ENCODE measurements around the gene MS4A10.

DNA sequence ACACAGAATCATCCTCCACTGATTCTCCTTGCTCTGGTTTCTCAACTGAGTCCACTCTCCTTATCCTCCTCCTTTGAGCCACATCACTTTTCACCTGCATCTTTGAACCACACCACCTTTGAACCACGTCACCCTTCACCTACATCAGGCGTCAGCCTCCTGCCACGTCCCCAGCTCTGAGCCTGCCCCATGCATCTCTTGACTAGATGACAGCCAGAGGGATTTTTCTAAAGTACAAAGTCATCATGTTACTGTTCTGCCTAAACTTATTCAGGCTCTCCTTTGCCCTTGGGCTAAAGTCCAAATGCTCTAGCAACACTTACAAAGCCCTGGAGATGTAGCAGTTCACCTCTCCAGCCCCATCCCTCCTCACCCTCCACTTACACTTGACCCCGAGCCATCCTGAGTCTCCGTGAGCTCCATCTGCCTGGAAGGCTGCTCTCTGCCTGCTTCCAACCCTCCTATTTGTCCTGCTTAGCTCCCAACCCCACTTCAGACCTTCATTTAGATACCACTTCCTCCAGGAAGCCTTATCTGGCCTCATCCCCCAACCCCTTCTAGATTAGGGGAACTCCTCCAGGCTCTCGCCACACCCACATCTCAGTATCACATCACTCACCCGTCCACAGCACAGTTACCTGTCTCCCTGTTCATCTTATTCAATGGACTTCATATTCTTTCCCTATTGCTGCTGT lies 3.7 kb upstream of the MS4A10 start:
- TF ChIP-seq POLR2A (IDR thresholded peaks at IDR 0.05): no peak
- TF ChIP-seq, protein P1, sequence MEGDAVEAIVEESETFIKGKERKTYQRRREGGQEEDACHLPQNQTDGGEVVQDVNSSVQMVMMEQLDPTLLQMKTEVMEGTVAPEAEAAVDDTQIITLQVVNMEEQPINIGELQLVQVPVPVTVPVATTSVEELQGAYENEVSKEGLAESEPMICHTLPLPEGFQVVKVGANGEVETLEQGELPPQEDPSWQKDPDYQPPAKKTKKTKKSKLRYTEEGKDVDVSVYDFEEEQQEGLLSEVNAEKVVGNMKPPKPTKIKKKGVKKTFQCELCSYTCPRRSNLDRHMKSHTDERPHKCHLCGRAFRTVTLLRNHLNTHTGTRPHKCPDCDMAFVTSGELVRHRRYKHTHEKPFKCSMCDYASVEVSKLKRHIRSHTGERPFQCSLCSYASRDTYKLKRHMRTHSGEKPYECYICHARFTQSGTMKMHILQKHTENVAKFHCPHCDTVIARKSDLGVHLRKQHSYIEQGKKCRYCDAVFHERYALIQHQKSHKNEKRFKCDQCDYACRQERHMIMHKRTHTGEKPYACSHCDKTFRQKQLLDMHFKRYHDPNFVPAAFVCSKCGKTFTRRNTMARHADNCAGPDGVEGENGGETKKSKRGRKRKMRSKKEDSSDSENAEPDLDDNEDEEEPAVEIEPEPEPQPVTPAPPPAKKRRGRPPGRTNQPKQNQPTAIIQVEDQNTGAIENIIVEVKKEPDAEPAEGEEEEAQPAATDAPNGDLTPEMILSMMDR (IDR thresholded peaks at IDR 0.05): no peak
